Epithelial cell of esophagus (primary cell): Measurements from ENCODE around the gene SLIT3.
A peak's percentile ranks its signal among the peaks of the same experiment; 100 is the strongest.

Experiments used
- DNase-seq: peaks from one replicate; pipeline ENCODE4 v3.0.0; 2010; ENCODE audit warnings: low read depth
- H3K4me3 ChIP-seq: 2 replicates; pipeline ENCODE4 v1.5.1; 2011; ENCODE audit warnings: mild to moderate bottlenecking, low read length, control low read depth
- TF ChIP-seq, protein P1 (sequence below): IDR thresholded peaks from 2 replicates; pipeline ENCODE4 v1.5.1; 2011; ENCODE audit warnings: low read depth, mild to moderate bottlenecking, low read length, control low read depth, inconsistent platforms; ENCODE audit not compliant: insufficient read depth; ENCODE audit errors: missing control alignments

Gene SLIT3

GRCh38 chr5:169202969-169203368 lies 98.0 kb downstream of the SLIT3 start:
- DNase-seq = no peak
- no peak overlapping the region for H3K4me3 ChIP-seq
- TF ChIP-seq, protein P1, sequence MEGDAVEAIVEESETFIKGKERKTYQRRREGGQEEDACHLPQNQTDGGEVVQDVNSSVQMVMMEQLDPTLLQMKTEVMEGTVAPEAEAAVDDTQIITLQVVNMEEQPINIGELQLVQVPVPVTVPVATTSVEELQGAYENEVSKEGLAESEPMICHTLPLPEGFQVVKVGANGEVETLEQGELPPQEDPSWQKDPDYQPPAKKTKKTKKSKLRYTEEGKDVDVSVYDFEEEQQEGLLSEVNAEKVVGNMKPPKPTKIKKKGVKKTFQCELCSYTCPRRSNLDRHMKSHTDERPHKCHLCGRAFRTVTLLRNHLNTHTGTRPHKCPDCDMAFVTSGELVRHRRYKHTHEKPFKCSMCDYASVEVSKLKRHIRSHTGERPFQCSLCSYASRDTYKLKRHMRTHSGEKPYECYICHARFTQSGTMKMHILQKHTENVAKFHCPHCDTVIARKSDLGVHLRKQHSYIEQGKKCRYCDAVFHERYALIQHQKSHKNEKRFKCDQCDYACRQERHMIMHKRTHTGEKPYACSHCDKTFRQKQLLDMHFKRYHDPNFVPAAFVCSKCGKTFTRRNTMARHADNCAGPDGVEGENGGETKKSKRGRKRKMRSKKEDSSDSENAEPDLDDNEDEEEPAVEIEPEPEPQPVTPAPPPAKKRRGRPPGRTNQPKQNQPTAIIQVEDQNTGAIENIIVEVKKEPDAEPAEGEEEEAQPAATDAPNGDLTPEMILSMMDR = no peak

GRCh38 chr5:169201597-169201996 lies 99.3 kb downstream of the SLIT3 start:
- TF ChIP-seq, protein P1 = no peak
- peak; percentile 5 for DNase-seq
- H3K4me3 ChIP-seq = no peak overlapping the region

GRCh38 chr5:169200125-169200778 lies 100.7 kb downstream of the SLIT3 start:
- no peak for DNase-seq
- no peak overlapping the region for H3K4me3 ChIP-seq
- TF ChIP-seq, protein P1 = no peak

DNA sequence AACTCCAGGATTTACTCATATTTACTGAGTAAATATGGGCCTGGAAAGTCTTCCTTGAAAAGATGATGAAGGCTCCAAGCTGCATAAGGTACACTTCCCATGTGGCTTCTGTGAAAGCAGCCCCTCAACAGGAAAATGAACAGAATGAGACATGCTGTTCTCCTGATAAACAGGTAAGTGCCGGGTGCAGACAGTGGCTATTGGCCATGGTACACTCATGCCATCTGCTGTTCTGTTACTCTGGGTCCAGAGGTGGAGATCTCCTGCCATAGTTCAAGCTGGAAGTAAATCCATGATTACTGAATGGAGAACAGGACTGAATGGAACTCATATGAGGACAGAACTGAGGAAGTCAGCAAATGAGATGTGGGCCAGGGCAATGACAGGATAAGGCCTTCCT lies 103.6 kb downstream of the SLIT3 start:
- no peak overlapping the region for H3K4me3 ChIP-seq
- TF ChIP-seq, protein P1 = peak; percentile 71
- peak; percentile 59 for DNase-seq

DNA sequence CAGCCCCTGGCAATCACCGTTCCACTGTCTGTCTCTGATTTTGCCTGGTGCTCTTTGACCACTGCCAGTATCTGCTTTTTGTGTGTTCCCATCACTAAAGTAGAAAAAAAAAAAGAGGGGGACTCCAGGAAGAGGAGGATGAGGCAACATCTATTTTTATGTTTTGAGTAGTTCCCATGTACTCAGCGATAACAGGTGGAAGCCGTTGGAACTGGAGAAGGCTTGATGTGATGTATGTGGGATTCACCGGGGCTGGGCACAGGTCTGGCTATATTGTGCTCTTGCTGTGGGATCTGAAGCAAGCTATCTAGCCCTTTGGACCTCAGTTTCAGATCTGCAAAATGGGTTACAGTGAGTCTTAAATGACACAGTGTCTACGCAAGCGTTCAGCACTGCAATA lies 104.9 kb downstream of the SLIT3 start:
- H3K4me3 ChIP-seq = no peak overlapping the region
- DNase-seq = no peak
- TF ChIP-seq, protein P1 = no peak

DNA sequence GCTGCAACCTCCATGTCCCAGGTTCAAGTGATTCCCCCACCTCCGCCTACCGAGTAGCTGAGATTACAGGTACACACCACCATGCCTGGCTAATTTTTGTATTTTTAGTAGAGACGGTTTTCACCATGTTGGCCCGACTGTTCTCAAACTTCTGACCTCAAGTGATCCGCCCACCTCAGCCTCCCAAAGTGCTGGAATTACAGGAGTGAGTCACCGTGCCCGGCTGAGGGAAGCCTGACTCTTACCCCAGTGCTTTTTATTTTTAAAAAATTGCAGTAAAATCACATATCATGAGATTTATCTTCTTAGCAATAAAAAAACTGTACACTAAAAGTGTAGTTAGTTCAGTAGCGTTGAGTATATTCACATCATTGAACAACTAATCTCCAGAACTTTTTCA lies 105.3 kb downstream of the SLIT3 start:
- no peak overlapping the region for H3K4me3 ChIP-seq
- TF ChIP-seq, protein P1 = no peak
- DNase-seq = peak; percentile 6

DNA sequence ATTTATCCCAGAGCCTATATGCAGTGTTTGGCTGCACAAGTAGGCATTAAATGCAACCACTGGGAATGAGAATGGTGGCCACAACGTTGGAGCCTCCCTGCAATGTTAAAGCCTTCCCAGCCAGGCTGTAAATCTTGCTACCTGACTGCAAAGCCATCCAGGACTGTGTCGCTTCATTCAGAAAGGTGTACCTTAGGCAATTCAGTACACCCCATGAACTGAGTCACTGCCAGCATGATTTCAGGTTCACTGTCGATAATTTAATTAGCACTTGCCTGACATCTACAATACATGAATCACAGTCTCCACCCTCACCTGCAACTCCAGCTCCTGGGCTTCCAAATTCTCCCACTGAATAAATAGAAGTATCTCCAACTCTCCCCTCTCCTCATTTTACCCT lies 108.4 kb downstream of the SLIT3 start:
- DNase-seq = peak; percentile 64
- H3K4me3 ChIP-seq = no peak overlapping the region
- TF ChIP-seq, protein P1 = no peak
